Neural crest cell (in vitro differentiated cells): Measurements from ENCODE around the gene ZNF479. TPM values are rescaled to one million over a fixed set of nuclear protein-coding genes. Genes with fewer than 3 reads are reported as not detected.
"Not testable (repeated sequence)": the region's sequence is repeated elsewhere in the genome, so short reads cannot be mapped to it uniquely, and the experiment has no call there.

Source experiments
- DNase-seq: peaks from one replicate; pipeline ENCODE4 v3.0.0; 2021; ENCODE audit warnings: low read depth, mixed read lengths, low spot score
- H3K27ac Mint-ChIP-seq: one replicate; pipeline ENCODE4 v1.8.0; 2021; ENCODE audit warnings: mild to moderate bottlenecking, mixed read lengths; ENCODE audit not compliant: unreplicated experiment
- H3K27me3 Mint-ChIP-seq: 2 replicates; pipeline ENCODE4 v1.8.0; 2021; ENCODE audit warnings: low read depth, mild to moderate bottlenecking, mixed read lengths
- H3K36me3 Mint-ChIP-seq: 2 replicates; pipeline ENCODE4 v1.8.0; 2021; ENCODE audit warnings: low read depth, mild to moderate bottlenecking, mixed read lengths
- H3K4me1 Mint-ChIP-seq: 2 replicates; pipeline ENCODE4 v1.8.0; 2021; ENCODE audit warnings: mixed read lengths
- H3K4me3 Mint-ChIP-seq: one replicate; pipeline ENCODE4 v1.8.0; 2021; ENCODE audit warnings: mild to moderate bottlenecking, mixed read lengths
- H3K9me3 Mint-ChIP-seq: 2 replicates; pipeline ENCODE4 v1.8.0; 2021; ENCODE audit warnings: mixed read lengths
- CTCF ChIP-seq: fragments of 200-600 bp; sonication (generic); conservative IDR thresholded peaks from 2 replicates; pipeline ENCODE4 v1.5.0; 2021; ENCODE audit warnings: antibody characterized with exemption, mild to moderate bottlenecking
- long read RNA-seq: library from polyadenylated mRNA; unstranded; transcript quantifications from one replicate; pipeline ENCODE4 v2.0.0, GENCODE V29; 2020
- total RNA-seq: library from RNA; stranded (reverse); gene quantifications from 2 replicates; pipeline ENCODE4 v1.2.1, GENCODE V29; 2021

ZNF479 gene
- total RNA-seq = not detected in 2 replicates
- long read RNA-seq = 0 reads

- not testable (repeated sequence) for H3K27ac Mint-ChIP-seq, H3K4me1 Mint-ChIP-seq, H3K4me3 Mint-ChIP-seq, DNase-seq, H3K36me3 Mint-ChIP-seq, H3K9me3 Mint-ChIP-seq, H3K27me3 Mint-ChIP-seq
Measured at GRCh38 chr7:57132336-57132735, at the start of gene ZNF479. Gene ZNF479 (minus strand): TSS chr7:57132436. CDS start chr7:57132324, 112 bp downstream.

GRCh38 chr7:57182031-57182430 lies 49.8 kb upstream of the ZNF479 start:
- no peaks in the 10 kb centered on the region for H3K4me1 Mint-ChIP-seq
- no peaks in the 10 kb centered on the region for H3K9me3 Mint-ChIP-seq

GRCh38 chr7:57181281-57181680 lies 49.0 kb upstream of the ZNF479 start:
- no peak for DNase-seq
- no peak for TF ChIP-seq CTCF
- peaks cover 5% of the 10 kb centered on the region for H3K36me3 Mint-ChIP-seq
- H3K27me3 Mint-ChIP-seq = no peaks in the 10 kb centered on the region
- no peaks in the 10 kb centered on the region for H3K4me1 Mint-ChIP-seq
- H3K9me3 Mint-ChIP-seq = no peaks in the 10 kb centered on the region
- H3K27ac Mint-ChIP-seq = no peak overlapping the region
- H3K4me3 Mint-ChIP-seq = no peak overlapping the region

More at GRCh38 chr7:57182031-57182430, 49.8 kb upstream of the ZNF479 start:
- Mint-ChIP-seq H3K27me3 (no peaks in the 10 kb centered on the region), H3K4me3 (no peak overlapping the region), H3K36me3 (peaks cover 5% of the 10 kb centered on the region), H3K27ac (no peak overlapping the region)
- no peak for TF ChIP-seq CTCF
- no peak for DNase-seq

- no peak for TF ChIP-seq CTCF
- no peak overlapping the region for H3K4me3 Mint-ChIP-seq
- H3K4me1 Mint-ChIP-seq = no peaks in the 10 kb centered on the region
- no peak for DNase-seq
- no peak overlapping the region for H3K27ac Mint-ChIP-seq
- H3K27me3 Mint-ChIP-seq = no peaks in the 10 kb centered on the region
- H3K36me3 Mint-ChIP-seq = peaks cover 5% of the 10 kb centered on the region
- H3K9me3 Mint-ChIP-seq = no peaks in the 10 kb centered on the region
Measured at GRCh38 chr7:57179776-57180415, 47.7 kb upstream of the ZNF479 start.

- no peaks in the 10 kb centered on the region for H3K4me1 Mint-ChIP-seq
- H3K27ac Mint-ChIP-seq = no peak overlapping the region
- no peak for DNase-seq
- peaks cover 5% of the 10 kb centered on the region for H3K36me3 Mint-ChIP-seq
- TF ChIP-seq CTCF = no peak
- H3K9me3 Mint-ChIP-seq = no peaks in the 10 kb centered on the region
- no peaks in the 10 kb centered on the region for H3K27me3 Mint-ChIP-seq
- no peak overlapping the region for H3K4me3 Mint-ChIP-seq
Measured at GRCh38 chr7:57178768-57179139, 46.5 kb upstream of the ZNF479 start.

- Mint-ChIP-seq H3K9me3 (no peaks in the 10 kb centered on the region), H3K27ac (no peak overlapping the region), H3K4me3 (no peak overlapping the region), H3K27me3 (no peaks in the 10 kb centered on the region), H3K36me3 (peaks cover 5% of the 10 kb centered on the region), H3K4me1 (no peaks in the 10 kb centered on the region)
- no peak for DNase-seq
- TF ChIP-seq CTCF = no peak
Measured at GRCh38 chr7:57177856-57178767, 45.9 kb upstream of the ZNF479 start.
